Measurements from ENCODE around the gene NPAS3.

Gene NPAS3

DNA sequence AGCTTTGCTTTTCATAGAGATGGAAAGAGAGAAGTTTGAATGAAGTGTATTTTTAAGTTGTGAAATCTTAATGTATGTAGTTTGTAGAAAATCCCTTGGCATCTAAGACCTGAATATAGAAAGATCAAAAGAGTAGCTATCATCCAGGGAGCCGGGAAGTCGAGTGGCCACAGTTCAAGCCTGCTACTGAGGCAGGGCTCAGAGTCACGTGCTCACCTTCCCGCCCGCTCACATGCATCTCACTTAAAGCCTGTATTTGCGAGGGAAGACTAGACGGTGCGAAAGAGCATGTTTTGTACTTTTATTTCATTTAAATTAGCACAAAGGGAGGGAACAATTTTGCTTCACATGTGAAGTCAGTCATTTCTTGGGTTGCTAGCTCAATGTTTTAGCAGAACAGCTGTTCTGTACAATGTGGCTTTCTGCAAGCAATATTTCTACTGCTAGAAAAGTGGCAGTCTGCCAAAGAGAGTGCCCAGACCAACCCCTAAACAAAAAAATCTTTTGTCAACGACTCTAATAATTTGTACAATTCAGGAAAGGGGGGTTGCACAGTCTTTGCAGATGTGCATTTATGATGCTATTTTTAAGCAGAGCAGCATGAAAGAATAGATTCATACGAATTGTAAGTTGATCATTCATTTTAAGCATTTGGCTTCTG is 290.7 kb downstream of the NPAS3 start:
- H3K27me3 ChIP-seq (ENCODE audit: insufficient read depth, low read length, poor library complexity): peaks cover 3% of the 10 kb centered on the region
- H2AFZ ChIP-seq (ENCODE audit: low read depth, low read length): no peak overlapping the region
- ATAC-seq (ENCODE audit: insufficient read depth, low read depth) (no peak), DNase-seq (no peak)
- no peaks in the 10 kb centered on the region for H4K20me1 ChIP-seq (ENCODE audit: insufficient read depth, low read length)
- H3K9me3 ChIP-seq (ENCODE audit: insufficient read depth, low read length, severe bottlenecking): no peaks in the 10 kb centered on the region
- H3K36me3 ChIP-seq (ENCODE audit: insufficient read depth, low read length): no peaks in the 10 kb centered on the region
- no peak overlapping the region for H3K4me3 ChIP-seq (ENCODE audit: low read depth in 1 of 2, low read length in 2 of 2)
- no peaks in the 10 kb centered on the region for H3K79me2 ChIP-seq (ENCODE audit: insufficient read depth, low read length)
- no peak for TF ChIP-seq EZH2 (IDR thresholded peaks at IDR 0.05; ENCODE audit: borderline replicate concordance, low read depth, low read length, severe bottlenecking)
- TF ChIP-seq, protein P1, sequence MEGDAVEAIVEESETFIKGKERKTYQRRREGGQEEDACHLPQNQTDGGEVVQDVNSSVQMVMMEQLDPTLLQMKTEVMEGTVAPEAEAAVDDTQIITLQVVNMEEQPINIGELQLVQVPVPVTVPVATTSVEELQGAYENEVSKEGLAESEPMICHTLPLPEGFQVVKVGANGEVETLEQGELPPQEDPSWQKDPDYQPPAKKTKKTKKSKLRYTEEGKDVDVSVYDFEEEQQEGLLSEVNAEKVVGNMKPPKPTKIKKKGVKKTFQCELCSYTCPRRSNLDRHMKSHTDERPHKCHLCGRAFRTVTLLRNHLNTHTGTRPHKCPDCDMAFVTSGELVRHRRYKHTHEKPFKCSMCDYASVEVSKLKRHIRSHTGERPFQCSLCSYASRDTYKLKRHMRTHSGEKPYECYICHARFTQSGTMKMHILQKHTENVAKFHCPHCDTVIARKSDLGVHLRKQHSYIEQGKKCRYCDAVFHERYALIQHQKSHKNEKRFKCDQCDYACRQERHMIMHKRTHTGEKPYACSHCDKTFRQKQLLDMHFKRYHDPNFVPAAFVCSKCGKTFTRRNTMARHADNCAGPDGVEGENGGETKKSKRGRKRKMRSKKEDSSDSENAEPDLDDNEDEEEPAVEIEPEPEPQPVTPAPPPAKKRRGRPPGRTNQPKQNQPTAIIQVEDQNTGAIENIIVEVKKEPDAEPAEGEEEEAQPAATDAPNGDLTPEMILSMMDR (IDR thresholded peaks at IDR 0.05; ENCODE audit: borderline replicate concordance, extremely low read depth, low read length, poor library complexity, severe bottlenecking): no peak
- H3K27ac ChIP-seq (ENCODE audit: low read length): no peak overlapping the region
- no peak overlapping the region for H3K9ac ChIP-seq (ENCODE audit: low read depth, low read length)
- H3K4me1 ChIP-seq (ENCODE audit: insufficient read depth, low read length): no peaks in the 10 kb centered on the region
- H3K4me2 ChIP-seq (ENCODE audit: insufficient read depth, low read length): no peak overlapping the region

GRCh38 chr14:33230021-33230420 is 291.3 kb downstream of the NPAS3 start:
- Histone ChIP-seq H3K4me1 (ENCODE audit: insufficient read depth, low read length) (no peaks in the 10 kb centered on the region), H3K27ac (ENCODE audit: low read length) (no peak overlapping the region), H3K4me3 (ENCODE audit: low read depth in 1 of 2, low read length in 2 of 2) (no peak overlapping the region), H3K79me2 (ENCODE audit: insufficient read depth, low read length) (no peaks in the 10 kb centered on the region), H3K27me3 (ENCODE audit: insufficient read depth, low read length, poor library complexity) (peaks cover 3% of the 10 kb centered on the region), H2AFZ (ENCODE audit: low read depth, low read length) (no peak overlapping the region), H4K20me1 (ENCODE audit: insufficient read depth, low read length) (no peaks in the 10 kb centered on the region), H3K9me3 (ENCODE audit: insufficient read depth, low read length, severe bottlenecking) (no peaks in the 10 kb centered on the region), H3K4me2 (ENCODE audit: insufficient read depth, low read length) (no peak overlapping the region), H3K36me3 (ENCODE audit: insufficient read depth, low read length) (no peaks in the 10 kb centered on the region), H3K9ac (ENCODE audit: low read depth, low read length) (no peak overlapping the region)
- ATAC-seq (ENCODE audit: insufficient read depth, low read depth) (no peak), DNase-seq (no peak)
- TF ChIP-seq EZH2 (IDR thresholded peaks at IDR 0.05; ENCODE audit: borderline replicate concordance, low read depth, low read length, severe bottlenecking): no peak
- TF ChIP-seq, protein P1 (IDR thresholded peaks at IDR 0.05; ENCODE audit: borderline replicate concordance, extremely low read depth, low read length, poor library complexity, severe bottlenecking): no peak

GRCh38 chr14:33232031-33232430 is 293.4 kb downstream of the NPAS3 start:
- H2AFZ ChIP-seq (ENCODE audit: low read depth, low read length): no peak overlapping the region
- DNase-seq: no peak
- no peaks in the 10 kb centered on the region for H3K36me3 ChIP-seq (ENCODE audit: insufficient read depth, low read length)
- TF ChIP-seq, protein P1 (IDR thresholded peaks at IDR 0.05; ENCODE audit: borderline replicate concordance, extremely low read depth, low read length, poor library complexity, severe bottlenecking): no peak
- TF ChIP-seq EZH2 (IDR thresholded peaks at IDR 0.05; ENCODE audit: borderline replicate concordance, low read depth, low read length, severe bottlenecking): no peak
- no peak overlapping the region for H3K4me2 ChIP-seq (ENCODE audit: insufficient read depth, low read length)
- no peaks in the 10 kb centered on the region for H3K9me3 ChIP-seq (ENCODE audit: insufficient read depth, low read length, severe bottlenecking)
- no peak overlapping the region for H3K27ac ChIP-seq (ENCODE audit: low read length)
- H4K20me1 ChIP-seq (ENCODE audit: insufficient read depth, low read length): no peaks in the 10 kb centered on the region
- H3K27me3 ChIP-seq (ENCODE audit: insufficient read depth, low read length, poor library complexity): peaks cover 3% of the 10 kb centered on the region
- no peaks in the 10 kb centered on the region for H3K79me2 ChIP-seq (ENCODE audit: insufficient read depth, low read length)
- no peak for ATAC-seq (ENCODE audit: insufficient read depth, low read depth)
- no peaks in the 10 kb centered on the region for H3K4me1 ChIP-seq (ENCODE audit: insufficient read depth, low read length)
- H3K9ac ChIP-seq (ENCODE audit: low read depth, low read length): no peak overlapping the region
- no peak overlapping the region for H3K4me3 ChIP-seq (ENCODE audit: low read depth in 1 of 2, low read length in 2 of 2)

All from DND-41 (cell line).